Activated naive CD4-positive, alpha-beta T cell treated with anti-CD3 and anti-CD28 coated beads, Interleukin-2, amount 50 U/mL, for 72 hours (primary cell): ENCODE data around the gene ENPP1. TPM values are rescaled to one million over a fixed set of nuclear protein-coding genes. Genes with fewer than 3 reads are reported as not detected.
A peak's percentile ranks its signal among the peaks of the same experiment; 100 is the strongest.
"Not testable (repeated sequence)": the region's sequence is repeated elsewhere in the genome, so short reads cannot be mapped to it uniquely, and the experiment has no call there.

Source experiments
- ATAC-seq, 2 donors: fragments of 150-1000 bp; cut with Tn5 transposase; 2 replicates each; pipeline ENCODE4 v1.10.0; 2021; ENCODE audit warnings: mild to moderate bottlenecking in 2 of 2, moderate library complexity in 2 of 2
- DNase-seq, 2 donors: peaks; one replicate each; pipeline ENCODE4 v3.0.0; 2021 to 2022; ENCODE audit warnings: low spot score in 2 of 2
- H3K27ac Mint-ChIP-seq, 2 donors: one replicate each; pipeline ENCODE4 v1.8.0; 2022; ENCODE audit warnings: mild to moderate bottlenecking in 2 of 2, mixed read lengths in 2 of 2
- H3K36me3 Mint-ChIP-seq, 2 donors: one replicate each; pipeline ENCODE4 v1.8.0; 2022; ENCODE audit warnings: mixed read lengths in 2 of 2
- H3K9me3 Mint-ChIP-seq, 2 donors: one replicate each; pipeline ENCODE4 v1.8.0; 2022; ENCODE audit warnings: mixed read lengths in 2 of 2
- total RNA-seq, 2 donors: library from RNA; stranded (reverse); gene quantifications; one replicate each; pipeline ENCODE4 v1.2.3, GENCODE V29; 2022

Gene ENPP1
- total RNA-seq, 2 donors from 2014 or later, result 0.35 to 0.36 TPM

DNA sequence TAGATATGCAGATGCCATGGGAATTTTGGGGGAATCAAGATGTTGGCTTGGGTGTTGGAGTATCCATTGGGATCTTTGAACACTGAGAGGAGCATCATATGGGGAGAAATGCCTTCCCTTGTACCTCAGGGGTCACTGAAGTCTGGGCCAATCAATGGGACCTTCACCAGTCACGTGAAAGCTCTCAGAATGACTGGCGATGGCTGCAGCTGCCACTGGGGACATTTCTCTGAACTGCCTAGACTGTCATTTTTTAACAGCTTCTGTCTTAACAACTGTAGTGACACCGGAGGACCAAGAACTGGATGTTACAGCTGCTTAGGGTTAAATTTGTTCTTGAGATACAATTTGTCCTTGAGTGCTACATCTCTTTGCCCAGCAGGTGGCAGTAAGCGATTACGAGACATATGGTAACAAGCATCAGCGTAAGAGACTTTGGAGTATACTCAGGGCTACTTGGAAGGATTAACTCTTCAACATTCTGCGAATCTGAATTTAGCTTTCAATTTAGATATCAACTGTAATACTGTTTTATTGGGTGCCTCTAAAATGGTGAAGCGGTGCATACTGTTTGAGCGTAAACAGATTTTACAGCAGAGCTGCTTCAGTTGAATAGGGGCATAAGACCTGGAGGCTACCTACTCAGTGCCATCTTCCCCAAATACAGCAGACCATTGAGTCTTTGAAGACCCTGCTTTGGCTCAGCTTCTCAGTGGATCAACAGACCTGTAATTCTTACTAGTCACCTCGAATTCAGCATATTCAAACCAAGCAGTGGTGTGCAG lies 107.3 kb downstream of the ENPP1 start:
- peaks cover 0 to 8% of the 10 kb centered on the region in 2 donors for H3K36me3 Mint-ChIP-seq
- H3K9me3 Mint-ChIP-seq, result peaks cover 0 to 9% of the 10 kb centered on the region in 2 donors
- ATAC-seq (peak; percentile 43 to 60), DNase-seq (peak in 1 of 2 donors; percentile 51)
- no peak overlapping the region for H3K27ac Mint-ChIP-seq

DNA sequence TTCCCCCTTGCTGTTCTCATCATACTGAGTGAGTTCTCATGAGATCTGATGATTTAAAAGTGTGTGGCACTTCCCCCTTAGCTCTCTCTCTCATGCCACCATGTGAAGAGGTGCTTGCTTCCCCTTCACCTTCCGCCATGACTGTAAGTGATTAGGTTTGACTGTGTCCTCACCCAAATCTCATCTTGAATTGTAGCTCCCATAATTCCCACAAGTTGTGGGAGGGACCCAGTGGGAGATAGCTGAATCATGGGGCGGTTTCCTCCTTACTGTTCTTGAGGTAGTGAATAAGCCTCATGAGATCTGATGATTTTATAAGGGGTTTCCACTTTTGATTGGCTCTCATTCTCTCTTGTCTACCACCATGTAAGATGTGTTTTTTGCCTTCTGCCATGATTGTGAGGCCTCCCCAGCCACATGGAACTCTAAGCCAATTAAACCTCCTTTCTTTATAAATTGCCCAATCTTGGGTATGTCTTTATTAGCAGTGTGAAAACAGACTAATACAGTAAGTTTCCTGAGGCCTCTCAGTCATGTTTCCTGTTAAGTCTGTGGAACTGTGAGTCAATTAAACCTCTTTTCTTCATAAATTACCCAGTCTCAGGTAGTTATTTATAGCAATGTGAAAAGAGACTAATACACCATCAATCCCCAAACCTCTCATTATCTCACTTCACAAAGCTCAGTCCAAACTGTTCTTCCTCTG lies 108.4 kb downstream of the ENPP1 start:
- H3K9me3 Mint-ChIP-seq, H3K36me3 Mint-ChIP-seq, DNase-seq, ATAC-seq, H3K27ac Mint-ChIP-seq: not testable (repeated sequence)

DNA sequence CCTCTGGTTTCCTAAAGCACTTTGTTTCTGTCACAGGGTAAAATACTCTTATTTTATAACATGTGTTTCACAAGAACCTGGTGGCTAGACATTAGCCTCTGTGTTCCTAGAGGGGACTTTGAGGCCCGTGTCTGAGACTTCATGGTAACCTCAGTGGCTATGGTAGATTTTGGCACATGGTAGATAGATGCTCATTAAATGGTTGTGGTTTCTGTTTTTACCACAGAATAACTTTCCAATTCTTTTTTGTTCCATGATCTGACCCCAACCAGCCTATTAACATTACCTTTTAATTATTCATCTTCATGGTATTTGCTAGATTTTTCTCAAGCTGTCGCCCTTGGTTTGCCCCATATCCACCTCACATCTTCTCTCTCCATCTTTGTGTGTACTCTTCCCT lies 109.0 kb downstream of the ENPP1 start:
- peaks cover 5 to 9% of the 10 kb centered on the region in 2 donors for H3K9me3 Mint-ChIP-seq
- ATAC-seq (no peak), DNase-seq (no peak)
- H3K27ac Mint-ChIP-seq, result peak overlapping the region in 1 of 2 donors; percentile 9
- peaks cover 0 to 8% of the 10 kb centered on the region in 2 donors for H3K36me3 Mint-ChIP-seq

DNA sequence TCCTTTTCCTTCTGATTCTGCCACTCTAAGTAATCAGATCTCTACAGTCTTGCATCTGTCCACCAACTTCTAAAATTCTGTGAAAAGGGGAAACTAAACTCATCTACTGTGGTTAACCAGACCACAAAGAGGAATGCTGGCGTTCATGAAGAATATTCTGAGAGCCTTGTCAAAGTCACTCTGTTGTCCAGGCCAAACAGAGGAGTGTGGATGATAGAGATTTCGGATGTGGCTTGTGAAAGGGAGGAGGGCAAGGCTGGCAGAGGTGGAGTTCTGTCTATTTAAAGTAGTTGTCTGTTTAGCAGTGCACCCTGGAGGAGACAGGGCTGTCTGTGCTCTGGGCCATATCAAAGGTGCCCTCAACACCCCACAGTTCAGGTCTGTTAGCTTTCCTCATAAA lies 109.5 kb downstream of the ENPP1 start:
- Mint-ChIP-seq H3K9me3 (peaks cover 5 to 9% of the 10 kb centered on the region in 2 donors), H3K27ac (peak overlapping the region in 1 of 2 donors; percentile 9), H3K36me3 (peaks cover 0 to 8% of the 10 kb centered on the region in 2 donors)
- DNase-seq (no peak), ATAC-seq (peak in 1 of 2 donors; percentile 28)

DNA sequence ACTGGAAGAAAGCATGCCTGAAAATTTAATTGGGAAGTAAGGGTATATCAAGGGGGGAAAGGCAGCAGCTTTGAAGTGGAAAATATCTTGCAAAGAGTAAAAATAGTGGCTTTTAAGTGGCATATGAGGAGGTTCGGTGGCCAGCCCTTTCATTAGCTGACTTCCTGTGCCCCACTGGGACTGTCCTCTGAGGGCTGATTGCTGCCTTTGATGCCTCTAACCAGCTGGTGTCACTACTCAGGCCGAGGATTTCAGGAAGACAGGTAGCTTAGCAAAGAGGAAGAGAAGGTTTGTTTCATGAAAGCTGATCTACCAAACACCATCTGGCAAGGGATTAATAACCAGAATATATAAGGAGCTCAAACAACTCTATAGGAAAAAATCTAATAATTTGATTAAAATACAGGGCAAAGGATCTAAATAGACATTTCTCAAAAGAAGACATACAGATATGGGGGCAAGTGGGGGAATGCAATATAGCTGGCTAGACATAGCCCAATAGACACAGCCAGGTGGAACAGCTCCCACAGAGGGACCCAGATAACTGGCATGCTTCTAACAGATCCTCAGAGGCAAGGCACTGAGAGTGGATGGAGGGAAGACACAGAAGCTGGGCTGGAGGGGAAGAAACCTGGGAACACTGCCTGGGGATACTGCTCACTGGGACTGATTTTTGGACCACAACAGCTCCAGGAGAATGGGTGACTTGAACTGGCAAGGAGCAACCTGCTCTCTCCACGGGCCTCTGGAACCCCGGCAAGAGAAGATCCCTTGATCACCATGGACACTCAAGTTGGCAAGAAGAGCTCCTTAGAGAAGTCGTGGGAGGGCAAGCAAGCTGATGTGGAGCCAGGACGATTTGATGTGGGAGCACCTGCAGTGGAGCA lies 110.2 kb downstream of the ENPP1 start:
- Mint-ChIP-seq H3K27ac (peak overlapping the region in 1 of 2 donors; percentile 9), H3K9me3 (peaks cover 5 to 9% of the 10 kb centered on the region in 2 donors), H3K36me3 (peaks cover 0 to 8% of the 10 kb centered on the region in 2 donors)
- ATAC-seq (no peak), DNase-seq (no peak)

DNA sequence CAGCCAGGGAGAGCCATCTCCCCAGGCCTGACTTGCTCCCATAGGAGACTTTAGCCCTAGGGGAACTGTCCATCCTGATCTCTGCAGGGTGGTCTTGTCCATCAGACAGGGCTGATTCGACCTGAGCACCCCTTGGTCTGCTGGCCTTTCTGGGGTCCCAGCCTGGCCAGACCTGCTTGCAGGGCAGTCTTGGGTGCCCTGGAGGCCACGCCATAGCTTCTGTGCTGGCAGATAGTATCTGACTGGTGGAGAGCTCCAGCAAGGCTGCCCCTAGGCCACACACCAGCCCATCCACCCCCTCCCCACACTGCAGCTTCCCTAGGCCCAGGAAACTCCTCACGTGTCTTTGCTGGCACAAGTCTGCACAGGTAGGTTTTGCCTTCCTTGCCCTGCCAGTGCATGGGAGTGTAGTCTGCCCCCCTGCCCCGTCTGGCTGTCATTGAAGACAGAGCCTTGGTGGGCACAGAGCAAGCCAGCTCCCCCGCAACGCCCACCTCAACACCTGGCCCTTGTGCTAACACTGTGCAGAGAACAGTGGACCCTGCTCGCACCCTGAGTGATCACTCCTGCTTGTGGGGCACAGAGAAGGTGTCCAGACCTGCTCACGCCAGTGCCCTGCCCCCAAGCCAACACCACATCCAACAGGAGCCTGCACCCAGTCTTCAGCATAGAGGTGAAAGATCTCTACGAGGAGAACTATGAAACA lies 111.0 kb downstream of the ENPP1 start:
- no peak for DNase-seq

DNA sequence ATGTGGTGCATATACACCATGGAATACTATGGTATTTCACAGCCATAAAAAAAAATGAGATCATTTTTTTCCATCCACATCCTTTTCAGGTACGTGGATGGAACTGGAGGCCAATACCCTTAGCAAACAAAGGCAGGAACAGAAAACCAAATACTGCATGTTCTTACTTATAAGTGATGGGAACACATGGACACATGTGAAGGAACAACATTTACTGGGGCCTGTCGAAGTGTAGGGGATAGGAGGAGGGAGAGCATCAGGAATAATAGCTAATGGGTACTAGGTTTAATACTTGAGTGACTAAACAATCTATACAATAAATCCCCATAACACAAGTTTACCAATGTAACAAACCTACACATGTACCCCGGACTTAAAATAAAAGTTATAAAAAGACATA lies 112.8 kb downstream of the ENPP1 start:
- ATAC-seq (no peak), DNase-seq (no peak)

More for the DNA sequence above, 111.0 kb downstream of the ENPP1 start:
- Mint-ChIP-seq H3K27ac (no peak overlapping the region), H3K9me3 (peaks cover 5 to 9% of the 10 kb centered on the region in 2 donors), H3K36me3 (peaks cover 2 to 8% of the 10 kb centered on the region in 2 donors)
- no peak for ATAC-seq

DNA sequence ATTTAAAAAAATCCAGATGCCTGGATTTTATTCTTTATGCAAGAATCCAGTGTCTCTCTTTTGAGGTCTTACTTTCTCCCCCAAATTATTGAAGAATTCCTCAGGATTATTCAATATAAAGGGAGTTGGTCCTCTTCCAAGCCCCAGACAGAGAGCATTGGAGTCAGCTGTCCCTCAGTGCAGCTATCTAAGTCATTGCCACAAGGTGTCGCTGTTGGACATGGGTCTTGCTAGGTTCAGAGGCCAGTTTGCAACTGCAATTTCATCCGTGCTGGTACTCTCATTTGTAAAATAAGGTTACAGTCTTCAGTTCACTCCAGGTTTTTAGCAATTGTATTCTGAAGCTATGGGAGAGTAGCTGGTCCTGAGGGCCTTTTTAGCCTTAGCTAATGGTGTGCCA lies 115.5 kb downstream of the ENPP1 start:
- Mint-ChIP-seq H3K27ac (no peak overlapping the region), H3K9me3 (peaks cover 0 to 5% of the 10 kb centered on the region in 2 donors), H3K36me3 (peaks cover 0 to 6% of the 10 kb centered on the region in 2 donors)
- DNase-seq (peak in 1 of 2 donors; percentile 66), ATAC-seq (peak; percentile 56 to 73)

More for the DNA sequence above, 112.8 kb downstream of the ENPP1 start:
- peaks cover 6 to 8% of the 10 kb centered on the region in 2 donors for H3K36me3 Mint-ChIP-seq
- peaks cover 5 to 9% of the 10 kb centered on the region in 2 donors for H3K9me3 Mint-ChIP-seq
- no peak overlapping the region for H3K27ac Mint-ChIP-seq

DNA sequence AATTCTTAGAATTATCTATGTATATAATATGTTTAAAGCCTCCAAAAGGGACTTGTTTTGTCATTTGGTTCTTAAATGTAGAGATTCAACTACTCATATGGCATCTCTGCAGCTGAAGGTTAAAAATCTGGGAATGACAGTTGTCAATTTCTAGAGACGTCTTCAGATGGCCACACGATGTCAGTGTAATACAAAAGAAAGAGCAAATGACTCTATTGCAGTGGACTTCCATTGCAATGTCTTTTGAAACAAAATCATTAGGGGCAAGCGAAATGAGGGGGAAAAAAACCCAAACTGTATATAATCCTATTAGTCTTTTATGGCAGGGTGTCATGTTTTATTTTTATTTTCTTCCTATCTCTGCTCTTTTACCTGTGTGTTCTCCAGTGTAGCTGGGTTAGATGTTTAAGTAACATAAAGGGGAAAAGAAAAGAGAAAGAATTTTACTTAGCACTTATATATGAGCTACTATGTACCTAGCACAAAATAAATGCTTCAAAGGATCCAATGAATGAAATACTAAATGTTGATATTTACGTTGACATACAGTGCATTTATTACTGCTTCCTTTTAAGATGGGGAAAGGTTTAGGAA lies 117.2 kb downstream of the ENPP1 start:
- DNase-seq, result no peak
- ATAC-seq, result no peak
- Mint-ChIP-seq H3K9me3 (peaks cover 0 to 5% of the 10 kb centered on the region in 2 donors), H3K27ac (no peak overlapping the region), H3K36me3 (peaks cover 0 to 6% of the 10 kb centered on the region in 2 donors)

DNA sequence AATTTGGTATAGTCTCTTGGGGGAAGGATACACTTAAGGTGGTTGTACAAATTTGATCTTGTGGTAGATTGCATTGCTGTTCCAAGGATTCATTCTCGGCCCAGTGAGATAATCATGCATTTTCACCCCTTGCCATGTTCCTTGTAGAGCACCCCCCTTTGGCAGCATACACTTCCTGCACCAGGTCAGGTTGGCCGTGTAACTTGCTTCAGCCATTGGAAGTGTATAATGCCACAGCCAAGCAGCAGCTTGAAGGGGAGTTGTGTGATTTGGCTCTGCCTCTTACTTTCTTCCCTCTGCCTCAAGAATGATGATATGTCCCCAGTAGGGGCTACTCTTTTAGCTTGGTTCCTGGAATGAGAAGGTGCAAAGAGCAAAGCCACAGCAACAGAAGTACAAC lies 121.4 kb downstream of the ENPP1 start:
- Mint-ChIP-seq H3K36me3 (no peaks in the 10 kb centered on the region), H3K27ac (no peak overlapping the region), H3K9me3 (no peaks in the 10 kb centered on the region)
- no peak for ATAC-seq
- no peak for DNase-seq

DNA sequence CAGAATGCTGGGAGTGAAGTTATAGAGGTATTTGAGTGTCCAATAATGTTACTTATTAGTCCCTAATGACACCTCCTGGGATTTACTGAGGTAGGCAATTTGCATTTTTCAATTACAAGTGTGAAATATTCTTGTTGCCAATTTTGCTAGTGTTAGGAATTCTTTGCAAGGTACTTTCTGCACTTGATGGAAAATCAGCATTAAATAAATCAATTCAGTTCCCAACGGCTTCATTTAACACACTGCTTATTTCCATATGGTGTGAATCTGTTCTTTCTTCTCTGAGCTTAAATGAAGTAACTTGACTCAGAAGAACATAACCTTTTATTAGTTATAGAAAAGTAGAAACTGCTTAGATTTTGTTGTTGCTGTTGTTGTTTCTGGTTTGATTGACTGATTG lies 122.2 kb downstream of the ENPP1 start:
- no peak for DNase-seq
- Mint-ChIP-seq H3K9me3 (no peaks in the 10 kb centered on the region), H3K27ac (no peak overlapping the region), H3K36me3 (no peaks in the 10 kb centered on the region)
- ATAC-seq, result no peak

DNA sequence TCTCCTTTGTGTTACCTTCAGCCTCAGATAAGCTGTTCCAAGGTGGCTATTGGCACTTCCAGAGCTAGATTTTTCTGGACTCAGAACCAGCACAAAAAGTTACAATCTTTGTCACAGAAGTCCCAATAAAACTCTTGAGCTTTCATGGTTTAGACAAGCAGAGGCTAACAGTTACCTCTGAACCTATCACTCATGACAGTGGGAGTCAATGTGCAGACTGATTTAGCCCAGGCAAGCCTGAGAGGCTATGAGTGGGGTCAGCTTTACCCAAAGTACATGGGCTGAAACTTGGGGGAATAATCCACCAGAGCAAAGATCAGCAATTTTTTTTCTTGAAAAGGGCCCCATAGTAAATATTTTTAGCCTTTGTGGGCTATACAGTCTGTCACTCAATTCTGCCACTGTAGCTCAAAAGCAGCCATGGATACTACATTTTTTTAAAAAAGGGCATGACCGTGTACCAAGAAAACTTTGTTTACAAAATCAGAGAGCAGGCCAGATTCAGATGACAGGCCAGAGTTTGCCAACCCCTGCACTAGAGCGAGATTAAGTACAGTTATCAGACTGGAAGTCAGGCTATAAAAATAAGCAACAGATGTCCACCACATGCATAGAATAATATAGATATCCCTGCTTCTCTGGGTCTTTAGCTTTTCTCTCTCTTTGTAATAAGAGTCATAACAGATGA lies 123.4 kb downstream of the ENPP1 start:
- no peak for DNase-seq
- Mint-ChIP-seq H3K36me3 (no peaks in the 10 kb centered on the region), H3K9me3 (no peaks in the 10 kb centered on the region), H3K27ac (no peak overlapping the region)
- no peak for ATAC-seq

DNA sequence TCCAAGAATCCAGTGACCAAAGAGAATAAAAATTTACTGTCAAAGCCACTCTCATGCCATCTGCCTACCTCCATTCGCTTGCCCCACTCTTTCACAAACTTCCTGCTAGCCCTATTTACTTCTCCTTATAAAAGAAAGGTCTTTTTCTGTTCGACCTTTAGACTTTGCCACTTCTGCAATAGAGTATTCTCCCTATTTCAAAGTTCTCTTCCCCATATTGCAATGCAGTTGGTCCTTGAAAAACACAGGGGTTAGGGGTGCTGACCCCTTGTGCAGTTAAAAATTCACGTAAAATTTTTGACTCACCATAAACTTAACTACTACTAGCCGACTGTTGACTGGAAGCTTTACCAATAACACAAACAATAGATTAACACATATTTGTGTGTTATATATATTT lies 128.3 kb downstream of the ENPP1 start:
- ATAC-seq, result no peak
- H3K27ac Mint-ChIP-seq, result no peak overlapping the region
- no peak for DNase-seq
- H3K9me3 Mint-ChIP-seq, result no peaks in the 10 kb centered on the region
- H3K36me3 Mint-ChIP-seq, result no peaks in the 10 kb centered on the region

DNA sequence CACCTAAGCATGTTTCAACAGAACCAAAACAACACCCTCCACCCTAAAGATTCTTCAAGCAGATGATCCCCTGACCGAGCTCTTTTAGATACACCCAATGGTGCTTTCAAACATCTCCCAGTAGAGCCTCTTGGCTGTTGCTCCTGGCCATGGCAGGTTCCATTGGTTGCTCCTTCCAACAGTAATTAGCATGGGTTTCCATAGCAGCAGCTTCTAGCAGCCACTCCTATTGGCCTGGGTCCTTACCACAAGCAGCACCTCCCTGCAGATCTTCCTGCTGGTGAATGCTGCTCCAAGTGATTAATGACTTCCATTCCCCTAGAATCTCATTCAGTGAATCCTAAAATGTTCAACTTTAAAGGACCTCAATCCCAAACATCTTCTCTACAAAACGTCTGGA lies 129.4 kb downstream of the ENPP1 start:
- DNase-seq (no peak), ATAC-seq (no peak)
- no peaks in the 10 kb centered on the region for H3K36me3 Mint-ChIP-seq
- no peaks in the 10 kb centered on the region for H3K9me3 Mint-ChIP-seq
- no peak overlapping the region for H3K27ac Mint-ChIP-seq
